ENCODE data around the gene TDRD7.

Gene TDRD7

DNA sequence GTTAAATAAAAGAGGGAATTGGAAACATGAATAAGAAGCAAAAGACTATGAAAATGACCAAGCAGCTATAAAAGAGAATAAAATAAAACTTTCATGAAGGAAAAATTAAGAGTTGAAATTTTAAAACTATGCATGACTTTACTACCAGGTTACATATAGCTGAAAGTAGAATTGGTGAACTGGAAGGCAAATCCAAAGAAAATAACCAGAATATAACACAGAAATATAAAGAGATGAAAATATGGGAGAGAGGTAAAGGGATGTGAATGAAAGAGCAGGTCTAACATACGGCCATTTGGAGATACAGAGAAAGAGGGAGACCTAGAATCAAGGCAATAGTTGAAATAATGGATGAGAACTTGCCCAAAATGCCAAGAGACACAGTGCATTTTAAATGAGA lies 42.9 kb upstream of the TDRD7 start:
- H3K36me3 ChIP-seq (ENCODE audit: control insufficient read depth in 1 of 2, insufficient read depth in 2 of 2, low read length in 2 of 2), result peaks cover 0 to 3% of the 10 kb centered on the region in 2 donors
- no peak overlapping the region for H3K27ac ChIP-seq (ENCODE audit: low read depth, low read length)
- no peak overlapping the region for H3K9ac ChIP-seq (ENCODE audit: low read depth in 1 of 2, low read length in 2 of 2)
- peaks cover 0 to 6% of the 10 kb centered on the region in 2 donors for H3K9me3 ChIP-seq (ENCODE audit: control insufficient read depth in 1 of 2, low read length in 2 of 2)
- peaks cover 8 to 20% of the 10 kb centered on the region in 2 donors for H3K4me1 ChIP-seq (ENCODE audit: control insufficient read depth in 1 of 2, insufficient read depth in 2 of 2, low read length in 2 of 2)
- no peak overlapping the region for H3K4me3 ChIP-seq (ENCODE audit: low read depth in 1 of 2, low read length in 2 of 2)
- H3K27me3 ChIP-seq (ENCODE audit: control insufficient read depth in 1 of 2, insufficient read depth in 2 of 2, low read length in 2 of 2), result no peaks in the 10 kb centered on the region

DNA sequence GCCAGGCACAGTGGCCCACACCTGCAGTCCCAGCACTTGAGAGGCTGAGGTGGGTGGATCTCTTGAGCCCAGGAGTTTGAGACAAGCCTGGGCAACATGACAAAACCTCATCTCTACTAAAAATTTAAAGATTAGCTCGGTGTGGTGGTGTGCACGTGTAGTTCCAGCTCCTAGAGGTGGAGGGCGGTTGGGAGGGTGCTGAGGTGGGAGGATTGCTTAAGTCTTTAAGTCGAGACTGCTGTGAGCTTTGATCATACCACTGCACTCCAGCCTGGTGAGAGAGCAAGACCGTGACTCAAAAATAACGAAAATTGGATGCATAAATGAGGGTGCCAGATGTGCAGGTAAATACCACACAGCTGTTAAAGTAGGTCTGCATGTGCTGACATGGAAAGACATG lies 39.3 kb upstream of the TDRD7 start:
- peaks cover 0 to 5% of the 10 kb centered on the region in 2 donors for H3K36me3 ChIP-seq (ENCODE audit: control insufficient read depth in 1 of 2, insufficient read depth in 2 of 2, low read length in 2 of 2)
- H3K9me3 ChIP-seq (ENCODE audit: control insufficient read depth in 1 of 2, low read length in 2 of 2), result peaks cover 0 to 6% of the 10 kb centered on the region in 2 donors
- no peak overlapping the region for H3K27ac ChIP-seq (ENCODE audit: low read depth, low read length)
- peaks cover 9 to 12% of the 10 kb centered on the region in 2 donors for H3K4me1 ChIP-seq (ENCODE audit: control insufficient read depth in 1 of 2, insufficient read depth in 2 of 2, low read length in 2 of 2)
- H3K9ac ChIP-seq (ENCODE audit: low read depth in 1 of 2, low read length in 2 of 2), result no peak overlapping the region
- no peaks in the 10 kb centered on the region for H3K27me3 ChIP-seq (ENCODE audit: control insufficient read depth in 1 of 2, insufficient read depth in 2 of 2, low read length in 2 of 2)
- no peak overlapping the region for H3K4me3 ChIP-seq (ENCODE audit: low read depth in 1 of 2, low read length in 2 of 2)

DNA sequence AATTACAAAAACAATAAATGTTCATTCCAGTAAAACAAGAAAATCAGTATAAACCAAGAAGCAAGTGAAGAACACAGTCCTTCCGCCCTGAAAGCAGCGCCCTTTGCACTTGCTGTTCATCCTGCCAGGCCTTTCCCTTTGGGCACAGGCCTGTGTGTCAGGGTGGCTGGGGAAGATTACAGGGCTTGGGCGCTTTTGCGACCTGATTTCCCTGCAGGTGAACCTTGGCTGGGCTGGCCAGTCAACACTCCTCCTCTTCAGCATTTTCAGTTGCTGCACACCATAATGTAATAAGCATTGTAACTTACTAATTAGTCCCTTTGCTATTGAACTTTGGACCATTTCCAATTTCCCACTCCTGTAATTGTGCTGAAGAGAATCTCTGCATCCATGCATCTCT lies 38.6 kb upstream of the TDRD7 start:
- H3K36me3 ChIP-seq (ENCODE audit: control insufficient read depth in 1 of 2, insufficient read depth in 2 of 2, low read length in 2 of 2), result peaks cover 0 to 5% of the 10 kb centered on the region in 2 donors
- H3K27me3 ChIP-seq (ENCODE audit: control insufficient read depth in 1 of 2, insufficient read depth in 2 of 2, low read length in 2 of 2), result no peaks in the 10 kb centered on the region
- no peak overlapping the region for H3K27ac ChIP-seq (ENCODE audit: low read depth, low read length)
- H3K4me3 ChIP-seq (ENCODE audit: low read depth in 1 of 2, low read length in 2 of 2), result no peak overlapping the region
- H3K4me1 ChIP-seq (ENCODE audit: control insufficient read depth in 1 of 2, insufficient read depth in 2 of 2, low read length in 2 of 2), result peaks cover 9 to 12% of the 10 kb centered on the region in 2 donors
- H3K9ac ChIP-seq (ENCODE audit: low read depth in 1 of 2, low read length in 2 of 2), result no peak overlapping the region
- peaks cover 0 to 4% of the 10 kb centered on the region in 2 donors for H3K9me3 ChIP-seq (ENCODE audit: control insufficient read depth in 1 of 2, low read length in 2 of 2)

DNA sequence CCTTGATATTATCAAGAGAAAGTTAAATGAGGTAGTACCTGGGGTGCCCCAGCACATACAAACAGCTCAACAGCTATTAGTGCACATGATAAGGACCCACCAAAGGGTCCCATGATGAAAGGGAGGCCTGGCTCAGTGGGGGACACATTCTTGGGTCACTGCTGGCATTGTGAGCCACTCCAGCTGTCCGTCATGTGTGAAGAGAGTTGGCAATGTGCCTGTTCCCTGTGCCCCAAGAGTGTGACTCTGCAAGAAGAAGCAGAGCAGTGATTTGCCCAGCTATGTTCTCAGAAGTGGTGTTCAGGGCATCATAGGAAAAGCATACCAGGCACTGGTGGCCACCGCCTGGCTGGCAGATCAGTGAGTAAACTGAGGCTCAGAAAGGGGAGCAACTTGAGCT lies 37.1 kb upstream of the TDRD7 start:
- no peaks in the 10 kb centered on the region for H3K9me3 ChIP-seq (ENCODE audit: control insufficient read depth in 1 of 2, low read length in 2 of 2)
- H3K4me3 ChIP-seq (ENCODE audit: low read depth in 1 of 2, low read length in 2 of 2), result no peak overlapping the region
- H3K4me1 ChIP-seq (ENCODE audit: control insufficient read depth in 1 of 2, insufficient read depth in 2 of 2, low read length in 2 of 2), result peaks cover 9 to 12% of the 10 kb centered on the region in 2 donors
- no peaks in the 10 kb centered on the region for H3K27me3 ChIP-seq (ENCODE audit: control insufficient read depth in 1 of 2, insufficient read depth in 2 of 2, low read length in 2 of 2)
- H3K36me3 ChIP-seq (ENCODE audit: control insufficient read depth in 1 of 2, insufficient read depth in 2 of 2, low read length in 2 of 2), result peaks cover 0 to 5% of the 10 kb centered on the region in 2 donors
- H3K9ac ChIP-seq (ENCODE audit: low read depth in 1 of 2, low read length in 2 of 2), result no peak overlapping the region
- H3K27ac ChIP-seq (ENCODE audit: low read depth, low read length), result no peak overlapping the region

DNA sequence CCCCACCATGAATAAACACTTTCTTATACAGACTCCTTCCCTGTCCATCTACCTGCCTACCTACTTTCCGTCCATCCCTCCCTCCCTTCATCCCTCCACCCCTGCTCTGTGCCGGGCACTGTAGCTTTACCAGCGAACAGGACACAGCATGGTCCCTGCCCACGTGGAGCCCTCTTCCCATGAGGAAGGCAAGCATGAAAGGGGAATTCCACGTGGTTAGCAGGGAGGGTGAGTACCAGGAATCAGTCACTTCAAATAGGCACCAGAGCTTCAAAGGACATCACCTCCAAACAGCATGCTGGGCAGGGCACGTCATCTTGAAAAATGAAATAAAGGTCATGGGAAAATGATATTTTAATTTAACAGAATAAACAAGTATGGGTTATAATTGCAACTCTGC lies 35.0 kb upstream of the TDRD7 start:
- H3K36me3 ChIP-seq (ENCODE audit: control insufficient read depth in 1 of 2, insufficient read depth in 2 of 2, low read length in 2 of 2), result peaks cover 0 to 2% of the 10 kb centered on the region in 2 donors
- no peaks in the 10 kb centered on the region for H3K27me3 ChIP-seq (ENCODE audit: control insufficient read depth in 1 of 2, insufficient read depth in 2 of 2, low read length in 2 of 2)
- no peak overlapping the region for H3K4me3 ChIP-seq (ENCODE audit: low read depth in 1 of 2, low read length in 2 of 2)
- H3K4me1 ChIP-seq (ENCODE audit: control insufficient read depth in 1 of 2, insufficient read depth in 2 of 2, low read length in 2 of 2), result peaks cover 9 to 19% of the 10 kb centered on the region in 2 donors
- H3K27ac ChIP-seq (ENCODE audit: low read depth, low read length), result no peak overlapping the region
- H3K9ac ChIP-seq (ENCODE audit: low read depth in 1 of 2, low read length in 2 of 2), result no peak overlapping the region
- no peaks in the 10 kb centered on the region for H3K9me3 ChIP-seq (ENCODE audit: control insufficient read depth in 1 of 2, low read length in 2 of 2)

DNA sequence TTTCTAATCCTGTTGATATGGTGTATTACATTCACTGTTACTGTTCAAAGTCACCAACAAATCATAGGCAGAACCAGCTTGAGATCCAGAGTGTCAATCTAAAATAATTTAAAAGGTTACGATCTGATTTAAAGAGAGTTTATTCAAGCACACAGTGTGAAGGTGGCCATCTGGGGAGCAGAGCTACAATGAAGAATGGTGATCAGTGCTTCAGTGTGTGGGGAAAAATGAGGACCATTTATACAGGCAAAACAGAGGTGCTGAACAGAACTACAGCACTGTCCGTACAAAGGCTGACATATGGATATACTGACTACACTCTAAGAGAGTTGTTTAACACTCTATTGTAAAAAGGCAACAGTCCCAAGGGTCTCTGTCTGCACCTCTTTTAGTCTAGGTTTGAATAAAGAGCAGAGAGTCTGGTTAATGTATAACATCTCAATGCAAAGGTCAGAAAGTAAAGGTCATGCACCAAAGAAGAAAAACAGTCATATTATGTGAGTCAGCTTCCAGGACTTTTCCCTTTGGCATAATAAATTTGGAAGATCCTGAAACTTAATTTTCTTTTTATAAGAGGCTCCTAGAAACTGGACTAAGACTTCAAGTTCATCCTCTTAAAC lies 29.7 kb upstream of the TDRD7 start:
- H3K27ac ChIP-seq (ENCODE audit: low read depth, low read length), result no peak overlapping the region

DNA sequence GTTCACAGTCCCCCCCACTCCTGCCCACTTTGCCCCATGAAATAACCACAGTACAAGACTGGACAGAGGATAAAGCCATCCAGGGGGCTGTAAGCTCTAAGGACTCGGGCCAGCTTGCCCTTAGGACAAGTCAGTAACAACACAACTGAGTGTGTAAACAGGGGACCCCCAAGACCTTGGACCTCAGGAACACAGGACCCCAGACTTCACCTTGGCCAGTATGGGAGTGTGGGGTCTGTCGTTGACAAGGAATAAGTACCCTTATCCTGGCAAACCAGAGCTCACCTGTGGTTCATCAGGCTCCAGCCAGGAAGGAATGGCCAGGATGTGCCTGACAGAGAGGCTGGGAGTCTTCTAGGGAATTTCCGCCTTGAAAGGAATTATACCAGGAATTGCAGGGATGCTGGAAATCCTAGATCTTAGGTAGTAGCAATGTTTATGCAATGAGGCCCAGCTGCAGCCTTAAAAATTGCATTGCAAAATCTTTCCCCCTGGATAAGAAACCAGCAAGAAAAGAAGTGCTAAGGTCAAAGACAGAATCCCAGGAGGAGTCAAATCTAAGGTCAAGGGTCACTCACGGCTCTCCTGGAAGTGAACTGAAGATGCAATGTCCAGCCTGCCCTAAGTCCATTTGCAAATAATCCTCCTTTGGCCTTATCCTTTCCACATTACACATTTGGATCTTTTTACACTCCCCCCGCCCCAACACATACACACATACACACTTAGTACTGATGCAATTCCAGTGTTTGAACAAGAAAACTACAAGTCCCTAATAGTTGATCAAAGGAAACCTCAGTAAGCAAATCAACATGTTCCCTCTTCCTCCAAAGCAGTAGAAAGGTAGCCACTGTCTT lies 27.3 kb upstream of the TDRD7 start:
- Histone ChIP-seq H3K9me3 (ENCODE audit: control insufficient read depth in 1 of 2, low read length in 2 of 2) (no peaks in the 10 kb centered on the region), H3K9ac (ENCODE audit: low read depth in 1 of 2, low read length in 2 of 2) (no peak overlapping the region), H3K27me3 (ENCODE audit: control insufficient read depth in 1 of 2, insufficient read depth in 2 of 2, low read length in 2 of 2) (no peaks in the 10 kb centered on the region), H3K4me1 (ENCODE audit: control insufficient read depth in 1 of 2, insufficient read depth in 2 of 2, low read length in 2 of 2) (peaks cover 46 to 68% of the 10 kb centered on the region in 2 donors), H3K4me3 (ENCODE audit: low read depth in 1 of 2, low read length in 2 of 2) (no peak overlapping the region), H3K36me3 (ENCODE audit: control insufficient read depth in 1 of 2, insufficient read depth in 2 of 2, low read length in 2 of 2) (no peaks in the 10 kb centered on the region), H3K27ac (ENCODE audit: low read depth, low read length) (no peak overlapping the region)

More for the DNA sequence above, 29.7 kb upstream of the TDRD7 start:
- no peaks in the 10 kb centered on the region for H3K36me3 ChIP-seq (ENCODE audit: control insufficient read depth in 1 of 2, insufficient read depth in 2 of 2, low read length in 2 of 2)
- no peaks in the 10 kb centered on the region for H3K9me3 ChIP-seq (ENCODE audit: control insufficient read depth in 1 of 2, low read length in 2 of 2)
- H3K4me1 ChIP-seq (ENCODE audit: control insufficient read depth in 1 of 2, insufficient read depth in 2 of 2, low read length in 2 of 2), result peaks cover 44 to 57% of the 10 kb centered on the region in 2 donors
- H3K27me3 ChIP-seq (ENCODE audit: control insufficient read depth in 1 of 2, insufficient read depth in 2 of 2, low read length in 2 of 2), result no peaks in the 10 kb centered on the region
- peak overlapping the region in 1 of 2 donors; percentile 41 for H3K4me3 ChIP-seq (ENCODE audit: low read depth in 1 of 2, low read length in 2 of 2)
- no peak overlapping the region for H3K9ac ChIP-seq (ENCODE audit: low read depth in 1 of 2, low read length in 2 of 2)

DNA sequence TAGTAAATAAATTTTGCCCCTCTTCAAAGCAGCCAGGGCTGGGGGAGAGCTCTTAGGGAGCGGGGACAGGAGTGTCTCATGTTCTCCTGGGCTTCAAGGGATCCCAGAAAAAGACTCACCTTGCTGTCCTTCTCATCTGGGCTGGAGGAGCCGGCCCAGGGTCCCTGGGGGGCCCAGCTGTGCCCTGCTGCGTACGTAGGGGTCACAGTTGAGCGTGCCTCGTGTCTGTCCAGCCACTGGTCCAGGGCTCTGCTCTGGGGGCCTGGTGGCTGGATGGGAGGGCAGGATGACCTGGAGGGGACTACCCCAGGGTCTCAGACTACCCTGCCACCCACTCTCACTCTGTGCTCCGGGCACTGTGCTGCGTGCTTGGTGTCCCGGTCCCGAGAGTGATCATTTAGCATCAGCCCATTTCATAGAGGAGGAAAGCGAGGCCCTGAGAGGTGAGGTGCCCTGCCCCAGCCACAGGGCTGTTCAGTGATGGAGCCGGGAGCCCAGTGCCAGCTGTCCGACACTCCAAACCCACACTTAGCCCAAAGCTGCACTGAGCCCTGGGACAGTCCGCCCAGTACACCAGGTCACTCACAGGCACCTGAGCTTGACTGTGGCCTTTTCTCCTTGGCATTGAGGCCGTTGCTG lies 26.2 kb upstream of the TDRD7 start:
- Histone ChIP-seq H3K9me3 (ENCODE audit: control insufficient read depth in 1 of 2, low read length in 2 of 2) (no peaks in the 10 kb centered on the region), H3K9ac (ENCODE audit: low read depth in 1 of 2, low read length in 2 of 2) (no peak overlapping the region), H3K27me3 (ENCODE audit: control insufficient read depth in 1 of 2, insufficient read depth in 2 of 2, low read length in 2 of 2) (no peaks in the 10 kb centered on the region), H3K36me3 (ENCODE audit: control insufficient read depth in 1 of 2, insufficient read depth in 2 of 2, low read length in 2 of 2) (no peaks in the 10 kb centered on the region), H3K4me3 (ENCODE audit: low read depth in 1 of 2, low read length in 2 of 2) (peak overlapping the region in 1 of 2 donors; percentile 11), H3K27ac (ENCODE audit: low read depth, low read length) (peak overlapping the region; percentile 60), H3K4me1 (ENCODE audit: control insufficient read depth in 1 of 2, insufficient read depth in 2 of 2, low read length in 2 of 2) (peaks cover 46 to 68% of the 10 kb centered on the region in 2 donors)

DNA sequence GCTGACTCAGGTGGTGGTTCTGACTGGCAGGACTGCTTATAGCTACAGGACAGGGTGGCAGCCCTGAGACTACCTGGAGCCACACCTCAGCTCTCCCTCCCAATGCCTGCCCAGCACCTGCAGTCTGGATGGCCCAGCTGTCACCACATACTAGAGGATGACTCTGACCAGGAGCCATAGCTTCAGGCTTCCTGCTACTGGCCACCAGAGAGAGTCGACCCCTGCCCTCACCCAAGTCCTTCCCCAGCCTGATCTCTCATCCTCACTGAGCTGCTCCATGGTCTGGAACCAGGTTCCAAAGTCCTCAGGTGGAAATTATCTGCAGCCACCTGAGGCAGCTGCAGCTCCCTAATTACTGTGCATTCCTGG lies 25.6 kb upstream of the TDRD7 start:
- no peaks in the 10 kb centered on the region for H3K36me3 ChIP-seq (ENCODE audit: control insufficient read depth in 1 of 2, insufficient read depth in 2 of 2, low read length in 2 of 2)
- H3K9ac ChIP-seq (ENCODE audit: low read depth in 1 of 2, low read length in 2 of 2), result no peak overlapping the region
- H3K4me3 ChIP-seq (ENCODE audit: low read depth in 1 of 2, low read length in 2 of 2), result peak overlapping the region in 1 of 2 donors; percentile 11
- H3K9me3 ChIP-seq (ENCODE audit: control insufficient read depth in 1 of 2, low read length in 2 of 2), result no peaks in the 10 kb centered on the region
- no peaks in the 10 kb centered on the region for H3K27me3 ChIP-seq (ENCODE audit: control insufficient read depth in 1 of 2, insufficient read depth in 2 of 2, low read length in 2 of 2)
- peak overlapping the region; percentile 60 for H3K27ac ChIP-seq (ENCODE audit: low read depth, low read length)
- H3K4me1 ChIP-seq (ENCODE audit: control insufficient read depth in 1 of 2, insufficient read depth in 2 of 2, low read length in 2 of 2), result peaks cover 46 to 68% of the 10 kb centered on the region in 2 donors
